HL-60 (cell line): ENCODE measurements around the gene CFAP161.

Source experiments
- GABPA ChIP-seq: IDR thresholded peaks from 2 replicates; pipeline ENCODE4 v1.6.1; 2012; ENCODE audit warnings: low read depth
- POLR2AphosphoS5 ChIP-seq: IDR thresholded peaks from 2 replicates; pipeline ENCODE4 v1.6.1; 2012; ENCODE audit warnings: low read depth
- TF ChIP-seq, protein P1 (sequence below): IDR thresholded peaks from one replicate; pipeline ENCODE4 v1.5.1; 2011; ENCODE audit warnings: low read length, control low read depth, inconsistent platforms; ENCODE audit not compliant: insufficient read depth

DNA sequence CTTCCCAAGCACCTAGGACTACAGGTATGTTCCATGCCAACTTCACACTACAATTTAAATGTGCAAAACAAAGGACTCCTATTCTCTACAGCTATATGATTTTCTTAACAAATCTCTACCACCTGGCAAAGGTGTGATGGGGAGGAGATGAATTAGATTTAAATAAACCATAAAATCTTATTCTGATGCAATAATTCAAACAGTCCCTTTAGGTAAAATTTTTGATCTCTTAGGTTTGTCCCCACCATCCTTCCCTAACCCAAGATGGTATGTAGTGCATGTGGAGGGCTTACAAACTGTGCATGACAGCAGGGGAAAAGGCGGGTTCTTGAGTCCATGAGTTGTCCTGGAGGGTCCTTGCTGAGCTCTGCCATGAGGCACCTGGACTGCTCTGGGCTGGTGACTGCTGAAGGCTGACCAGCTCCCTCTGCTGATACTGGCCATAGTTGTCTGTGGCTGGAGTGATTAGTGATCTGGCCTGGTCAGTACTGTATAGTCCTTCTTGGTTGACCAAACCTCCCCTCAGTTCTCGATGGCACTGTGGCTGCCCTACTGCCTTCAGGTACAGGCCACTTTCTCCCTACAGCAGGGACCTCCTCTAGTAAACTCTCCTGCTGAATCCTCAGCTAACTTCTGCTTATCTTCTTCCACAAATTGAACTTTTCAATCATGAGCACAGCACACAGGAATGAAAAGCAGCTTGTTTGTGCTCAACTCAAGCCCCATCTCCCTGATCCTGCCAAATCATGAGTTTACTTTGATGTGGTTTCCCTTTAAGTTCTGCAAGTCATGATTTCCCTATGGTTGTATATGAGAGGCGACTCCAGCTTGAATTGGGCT, 30.1 kb downstream of the CFAP161 start:
- TF ChIP-seq POLR2AphosphoS5 (no peak), GABPA (no peak)
- TF ChIP-seq, protein P1, sequence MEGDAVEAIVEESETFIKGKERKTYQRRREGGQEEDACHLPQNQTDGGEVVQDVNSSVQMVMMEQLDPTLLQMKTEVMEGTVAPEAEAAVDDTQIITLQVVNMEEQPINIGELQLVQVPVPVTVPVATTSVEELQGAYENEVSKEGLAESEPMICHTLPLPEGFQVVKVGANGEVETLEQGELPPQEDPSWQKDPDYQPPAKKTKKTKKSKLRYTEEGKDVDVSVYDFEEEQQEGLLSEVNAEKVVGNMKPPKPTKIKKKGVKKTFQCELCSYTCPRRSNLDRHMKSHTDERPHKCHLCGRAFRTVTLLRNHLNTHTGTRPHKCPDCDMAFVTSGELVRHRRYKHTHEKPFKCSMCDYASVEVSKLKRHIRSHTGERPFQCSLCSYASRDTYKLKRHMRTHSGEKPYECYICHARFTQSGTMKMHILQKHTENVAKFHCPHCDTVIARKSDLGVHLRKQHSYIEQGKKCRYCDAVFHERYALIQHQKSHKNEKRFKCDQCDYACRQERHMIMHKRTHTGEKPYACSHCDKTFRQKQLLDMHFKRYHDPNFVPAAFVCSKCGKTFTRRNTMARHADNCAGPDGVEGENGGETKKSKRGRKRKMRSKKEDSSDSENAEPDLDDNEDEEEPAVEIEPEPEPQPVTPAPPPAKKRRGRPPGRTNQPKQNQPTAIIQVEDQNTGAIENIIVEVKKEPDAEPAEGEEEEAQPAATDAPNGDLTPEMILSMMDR = no peak
